Stimulated activated effector memory CD8-positive, alpha-beta T cell treated with anti-CD3 and anti-CD28 coated beads, Interleukin-12 subunit alpha, Interleukin-12 subunit beta, amount 100 ng/mL, for 72 hours (primary cell): ENCODE results near the gene TACC2.

Experiments
- ATAC-seq: fragments of 150-1000 bp; cut with Tn5 transposase; 2 replicates; pipeline ENCODE4 v1.10.0; 2021
- DNase-seq, 2 donors: peaks; one replicate each; pipeline ENCODE4 v3.0.0; 2021 to 2022; ENCODE audit warnings: low spot score in 2 of 2
- H3K27ac Mint-ChIP-seq: one replicate; pipeline ENCODE4 v1.8.0; 2022; ENCODE audit warnings: mild to moderate bottlenecking, mixed read lengths
- H3K36me3 Mint-ChIP-seq: one replicate; pipeline ENCODE4 v1.8.0; 2022; ENCODE audit warnings: mild to moderate bottlenecking, mixed read lengths
- H3K4me1 Mint-ChIP-seq: one replicate; pipeline ENCODE4 v1.8.0; 2022; ENCODE audit warnings: mixed read lengths
- H3K4me3 Mint-ChIP-seq: one replicate; pipeline ENCODE4 v1.8.0; 2022; ENCODE audit warnings: mild to moderate bottlenecking, mixed read lengths
- H3K9me3 Mint-ChIP-seq: one replicate; pipeline ENCODE4 v1.8.0; 2022; ENCODE audit warnings: mixed read lengths

Gene TACC2

DNA sequence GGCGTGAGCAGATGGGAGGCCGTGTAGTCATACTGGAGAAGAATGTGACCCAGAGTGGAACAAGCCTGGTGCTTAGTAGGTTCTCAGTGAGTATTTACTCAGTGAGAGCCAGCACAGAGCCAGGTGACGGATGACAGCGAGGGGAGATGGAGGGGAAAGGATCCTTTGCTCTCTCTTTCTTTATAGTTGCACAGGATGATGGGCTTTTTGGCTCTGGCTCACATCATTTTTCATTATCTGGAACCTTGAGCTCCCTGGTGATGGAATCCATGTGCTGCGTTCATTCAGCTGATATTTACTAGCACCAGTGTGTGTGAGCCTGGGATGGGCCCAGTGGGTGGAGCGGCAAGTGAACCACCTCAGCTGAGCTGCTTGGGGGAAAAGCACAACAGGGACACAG is 299.3 kb downstream of the TACC2 start:
- H3K4me1 Mint-ChIP-seq, result no peaks in the 10 kb centered on the region
- H3K4me3 Mint-ChIP-seq, result no peak overlapping the region
- no peak for DNase-seq
- H3K36me3 Mint-ChIP-seq, result no peaks in the 10 kb centered on the region
- H3K27ac Mint-ChIP-seq, result no peak overlapping the region
- H3K9me3 Mint-ChIP-seq, result no peaks in the 10 kb centered on the region
- ATAC-seq, result no peak

DNA sequence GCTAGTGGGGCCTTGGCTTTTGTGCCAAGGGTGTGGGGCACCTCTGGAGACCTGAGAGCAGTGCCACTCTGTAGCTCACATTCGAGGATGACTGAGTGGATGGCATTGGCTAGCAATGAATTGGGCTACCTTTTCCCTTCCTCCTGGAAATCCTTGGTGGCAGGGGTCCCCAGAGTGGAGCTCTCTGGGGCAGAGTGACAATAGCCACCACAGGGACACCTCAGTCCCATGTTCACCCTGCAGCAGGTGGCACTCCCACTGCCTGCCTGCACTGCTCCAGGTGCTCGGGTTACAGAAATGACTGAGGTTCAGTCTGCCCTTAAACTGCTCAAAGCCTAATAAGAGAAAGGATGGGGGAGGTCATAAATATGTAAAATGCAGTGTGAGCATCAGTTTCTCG is 300.0 kb downstream of the TACC2 start:
- DNase-seq (no peak), ATAC-seq (no peak)
- Mint-ChIP-seq H3K36me3 (no peaks in the 10 kb centered on the region), H3K4me1 (no peaks in the 10 kb centered on the region), H3K27ac (no peak overlapping the region), H3K9me3 (no peaks in the 10 kb centered on the region), H3K4me3 (no peak overlapping the region)

DNA sequence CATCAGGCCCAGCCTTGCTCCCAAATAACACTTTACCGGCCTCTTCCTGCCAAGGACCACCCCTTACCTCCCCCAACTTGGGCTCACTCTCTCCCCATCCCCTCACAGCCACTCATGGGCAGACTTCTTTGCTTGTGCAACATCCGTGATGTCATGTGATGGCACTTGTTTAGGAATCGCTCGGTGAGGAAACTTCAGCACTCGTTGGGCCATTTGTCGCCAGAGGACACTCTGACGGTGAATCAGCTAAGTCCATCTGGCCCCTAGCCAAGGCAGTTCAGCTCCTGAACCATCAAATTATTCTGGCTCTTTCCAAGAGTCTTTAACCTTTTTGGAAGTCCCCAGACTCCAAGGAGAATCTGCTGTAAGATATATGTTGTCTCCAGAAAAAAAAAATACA is 301.4 kb downstream of the TACC2 start:
- Mint-ChIP-seq H3K27ac (no peak overlapping the region), H3K9me3 (no peaks in the 10 kb centered on the region), H3K36me3 (no peaks in the 10 kb centered on the region), H3K4me3 (no peak overlapping the region), H3K4me1 (peaks cover 8% of the 10 kb centered on the region)
- ATAC-seq, result no peak
- no peak for DNase-seq

DNA sequence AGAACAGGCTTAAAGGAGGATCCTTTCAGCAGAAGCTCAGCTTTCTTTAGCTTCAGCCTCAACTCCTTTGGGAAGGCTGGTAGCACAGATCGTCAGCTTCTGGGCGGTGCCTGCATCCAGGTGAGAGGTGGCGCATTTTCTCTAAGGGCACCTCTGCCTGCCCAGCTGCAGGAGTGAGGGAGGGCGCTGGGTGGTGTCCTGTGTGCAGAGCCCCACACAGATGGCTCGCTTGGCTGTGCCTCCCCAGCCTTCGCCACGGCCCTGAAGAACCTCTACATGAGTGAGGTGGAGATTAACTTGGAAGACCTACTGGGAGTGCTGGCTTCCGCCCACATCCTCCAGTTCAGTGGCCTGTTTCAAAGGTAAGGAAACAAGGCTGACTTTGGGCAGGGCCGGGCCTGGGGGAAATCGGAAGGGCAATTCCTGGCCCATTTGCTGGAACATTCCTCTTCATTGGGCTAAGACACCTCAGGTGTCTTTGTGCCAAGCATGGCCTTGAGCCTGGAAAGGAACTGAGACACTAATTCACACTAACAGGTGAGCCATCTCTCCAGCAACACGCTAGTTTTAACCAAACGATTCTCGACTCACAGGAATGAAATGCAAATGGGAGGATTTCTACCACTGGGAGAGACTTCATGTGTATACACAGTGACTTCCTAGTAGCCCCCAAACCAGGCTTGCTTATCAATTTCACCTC is 302.0 kb downstream of the TACC2 start:
- Mint-ChIP-seq H3K4me1 (peaks cover 12% of the 10 kb centered on the region), H3K4me3 (no peak overlapping the region), H3K36me3 (no peaks in the 10 kb centered on the region), H3K27ac (no peak overlapping the region), H3K9me3 (no peaks in the 10 kb centered on the region)
- ATAC-seq (no peak), DNase-seq (no peak)

DNA sequence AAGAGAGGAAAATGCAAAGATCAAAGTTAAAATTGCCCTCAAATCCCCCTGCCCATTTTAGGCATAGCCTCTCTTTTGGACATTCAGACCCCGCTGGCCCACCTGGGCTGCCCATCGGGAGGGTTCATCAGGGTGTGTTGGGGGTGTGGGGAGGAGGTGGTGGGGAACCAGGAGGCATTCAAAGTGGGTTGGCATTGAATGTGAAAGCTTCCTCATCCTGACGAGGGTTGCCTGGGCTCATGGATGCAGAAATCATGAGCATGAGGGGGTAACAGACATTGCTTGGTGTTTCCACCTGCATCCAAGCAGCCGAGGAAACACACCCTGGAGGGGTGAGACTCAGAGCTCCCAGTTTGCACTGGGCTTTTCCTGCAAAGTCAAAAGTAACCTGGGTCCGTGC is 302.8 kb downstream of the TACC2 start:
- no peaks in the 10 kb centered on the region for H3K36me3 Mint-ChIP-seq
- no peak for ATAC-seq
- H3K9me3 Mint-ChIP-seq, result no peaks in the 10 kb centered on the region
- H3K27ac Mint-ChIP-seq, result no peak overlapping the region
- H3K4me1 Mint-ChIP-seq, result peaks cover 12% of the 10 kb centered on the region
- no peak for DNase-seq
- H3K4me3 Mint-ChIP-seq, result no peak overlapping the region

DNA sequence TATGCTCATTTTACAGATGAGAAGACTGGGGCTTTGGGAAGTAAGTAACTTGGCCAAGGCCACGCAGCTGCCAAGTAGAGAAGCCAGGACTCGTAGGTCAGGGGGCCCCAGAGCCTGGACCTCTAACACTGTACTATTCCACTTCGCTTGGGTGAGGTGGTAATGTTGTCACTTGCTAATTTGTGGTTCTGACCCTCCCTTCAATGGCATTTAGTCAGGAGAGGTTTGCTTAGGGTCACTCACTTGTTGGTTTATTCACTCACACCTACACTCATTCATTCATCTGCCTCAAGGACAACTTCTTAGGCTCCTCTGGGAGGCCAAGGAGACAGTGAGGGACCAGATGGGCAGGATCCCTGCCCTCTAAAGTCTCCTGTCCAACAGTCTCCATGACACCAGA is 303.4 kb downstream of the TACC2 start:
- H3K36me3 Mint-ChIP-seq, result no peaks in the 10 kb centered on the region
- H3K27ac Mint-ChIP-seq, result no peak overlapping the region
- H3K4me3 Mint-ChIP-seq, result no peak overlapping the region
- DNase-seq (no peak), ATAC-seq (no peak)
- no peaks in the 10 kb centered on the region for H3K9me3 Mint-ChIP-seq
- peaks cover 12% of the 10 kb centered on the region for H3K4me1 Mint-ChIP-seq

DNA sequence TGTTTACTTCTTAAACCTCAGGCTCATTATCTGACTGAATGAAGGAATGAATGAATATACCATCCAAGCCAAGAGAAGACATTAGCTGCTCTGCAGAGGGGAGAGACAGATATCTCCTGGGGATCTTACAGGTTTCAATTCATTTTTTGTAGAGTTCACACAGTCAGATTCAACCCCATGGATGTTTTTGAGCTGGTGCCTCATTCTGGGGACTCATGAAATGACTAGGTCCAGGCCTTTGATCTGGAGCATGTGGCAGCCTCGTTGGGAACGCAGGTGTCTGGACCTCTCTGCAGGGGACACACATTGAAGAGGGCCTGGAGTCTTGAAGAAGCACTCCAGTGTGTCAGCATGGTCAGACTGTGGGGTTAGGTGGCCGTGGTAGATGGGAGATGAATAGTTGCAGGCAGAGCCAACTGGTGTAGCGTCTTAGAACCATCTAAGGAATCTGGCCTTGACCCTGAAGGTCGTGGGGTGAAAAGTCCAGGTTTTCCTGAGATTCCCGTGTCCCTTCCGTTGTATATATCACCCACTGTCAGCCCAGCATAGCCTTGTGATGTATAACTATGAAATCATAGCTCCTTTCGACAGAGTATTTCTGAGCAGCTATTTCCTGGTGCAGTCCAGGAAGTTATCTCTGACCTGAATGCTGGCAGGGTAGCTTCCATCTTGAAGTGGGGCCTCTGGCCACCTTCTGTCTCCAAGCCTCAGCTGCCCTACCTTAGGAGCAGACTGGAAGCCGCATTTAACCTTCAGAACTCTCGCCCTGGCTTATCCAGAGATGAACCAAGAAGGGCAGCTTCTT is 304.4 kb downstream of the TACC2 start:
- Mint-ChIP-seq H3K4me1 (peaks cover 12% of the 10 kb centered on the region), H3K27ac (no peak overlapping the region), H3K9me3 (no peaks in the 10 kb centered on the region), H3K36me3 (no peaks in the 10 kb centered on the region), H3K4me3 (no peak overlapping the region)
- DNase-seq (no peak), ATAC-seq (no peak)

DNA sequence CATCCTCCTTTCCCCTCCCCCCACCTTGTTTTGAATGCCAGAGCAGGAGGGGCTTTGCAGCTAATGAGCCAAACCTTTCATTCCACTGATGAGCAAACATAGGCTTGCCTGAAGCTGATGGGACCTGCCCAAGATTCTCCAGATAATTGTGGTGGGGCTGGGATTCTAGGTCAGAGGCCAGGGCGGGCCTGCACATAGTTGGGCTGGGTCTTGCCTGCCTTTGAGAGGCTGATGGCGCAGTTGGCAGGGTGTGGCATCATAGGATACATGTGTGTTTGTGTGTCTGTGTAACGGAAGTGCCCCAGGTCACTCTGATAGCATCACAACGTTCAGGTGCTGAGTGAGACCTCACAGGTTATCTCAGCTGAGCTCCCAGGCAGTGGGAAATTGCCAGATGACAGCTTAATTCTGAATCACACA is 305.0 kb downstream of the TACC2 start:
- H3K4me3 Mint-ChIP-seq, result no peak overlapping the region
- H3K27ac Mint-ChIP-seq, result no peak overlapping the region
- no peaks in the 10 kb centered on the region for H3K9me3 Mint-ChIP-seq
- ATAC-seq (no peak), DNase-seq (no peak)
- peaks cover 17% of the 10 kb centered on the region for H3K4me1 Mint-ChIP-seq
- no peaks in the 10 kb centered on the region for H3K36me3 Mint-ChIP-seq

DNA sequence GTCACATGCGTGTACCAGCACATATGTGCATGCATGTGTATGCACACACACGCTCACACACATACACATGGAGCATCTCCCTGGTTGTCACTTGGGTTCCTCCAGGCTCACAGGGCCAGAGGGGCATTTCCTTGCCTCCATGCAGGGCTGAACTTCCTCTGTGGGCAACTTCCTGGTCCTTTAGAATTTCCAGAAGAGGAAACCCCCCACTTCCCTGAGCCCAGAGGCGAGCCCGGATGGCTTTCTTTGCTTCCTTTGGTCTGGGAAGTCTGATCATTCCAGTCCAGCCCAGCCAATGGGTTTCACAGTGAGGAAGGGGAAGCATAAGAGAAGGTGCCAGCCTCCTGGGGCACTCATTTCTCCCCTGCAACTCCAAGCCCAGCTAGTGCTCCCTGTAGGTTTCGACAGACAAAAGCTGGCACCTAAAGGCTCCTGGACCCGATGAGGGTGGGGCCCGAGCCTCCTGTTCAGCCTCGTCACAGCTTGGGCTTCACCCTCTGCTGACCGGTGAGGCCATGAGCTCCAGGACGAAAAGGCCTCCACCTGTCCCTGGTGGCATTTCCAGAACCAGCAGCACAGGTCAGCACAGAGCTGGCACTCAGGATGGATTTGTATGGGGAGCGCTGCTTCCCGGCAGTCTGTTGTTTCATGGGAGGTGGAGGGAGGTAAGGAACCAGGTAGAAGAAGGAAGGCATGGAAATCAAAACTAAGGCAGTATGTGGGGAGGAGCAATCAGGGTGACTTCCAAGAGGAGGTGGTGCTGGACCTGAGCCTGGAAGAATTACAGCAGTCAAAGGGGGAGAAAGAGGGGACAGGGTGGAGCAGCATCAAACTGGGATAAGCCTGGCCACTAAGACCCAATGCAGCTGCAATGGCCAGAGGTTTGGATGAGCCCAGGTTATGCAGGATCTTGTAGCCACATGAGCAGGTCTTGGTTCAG is 305.8 kb downstream of the TACC2 start:
- no peaks in the 10 kb centered on the region for H3K36me3 Mint-ChIP-seq
- H3K4me3 Mint-ChIP-seq, result no peak overlapping the region

DNA sequence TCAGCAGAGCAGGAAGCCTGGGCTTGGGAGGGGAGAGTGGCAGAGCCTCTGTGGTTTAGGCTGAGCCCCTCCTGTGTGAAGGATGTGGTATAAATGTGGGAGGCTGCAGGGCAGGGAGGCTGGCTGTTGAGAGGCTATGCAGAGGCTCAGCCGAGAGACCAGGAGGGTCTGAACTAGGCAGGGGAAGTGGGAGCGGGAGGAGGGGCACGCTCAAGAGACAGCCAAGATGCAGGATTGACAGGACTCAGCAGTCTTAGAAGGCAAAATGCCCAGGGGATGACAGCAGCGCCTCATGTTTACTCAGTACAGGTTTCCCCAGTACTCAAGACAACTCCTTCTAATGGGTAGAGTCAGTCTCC is 306.5 kb downstream of the TACC2 start:
- ATAC-seq, result no peak
- no peaks in the 10 kb centered on the region for H3K36me3 Mint-ChIP-seq
- no peaks in the 10 kb centered on the region for H3K9me3 Mint-ChIP-seq
- peaks cover 19% of the 10 kb centered on the region for H3K4me1 Mint-ChIP-seq
- H3K27ac Mint-ChIP-seq, result peak overlapping the region; percentile 55
- DNase-seq, result no peak
- no peak overlapping the region for H3K4me3 Mint-ChIP-seq

More for the DNA sequence above, 305.8 kb downstream of the TACC2 start:
- Mint-ChIP-seq H3K4me1 (peaks cover 19% of the 10 kb centered on the region), H3K27ac (peak overlapping the region; percentile 55), H3K9me3 (no peaks in the 10 kb centered on the region)
- DNase-seq (no peak), ATAC-seq (no peak)

DNA sequence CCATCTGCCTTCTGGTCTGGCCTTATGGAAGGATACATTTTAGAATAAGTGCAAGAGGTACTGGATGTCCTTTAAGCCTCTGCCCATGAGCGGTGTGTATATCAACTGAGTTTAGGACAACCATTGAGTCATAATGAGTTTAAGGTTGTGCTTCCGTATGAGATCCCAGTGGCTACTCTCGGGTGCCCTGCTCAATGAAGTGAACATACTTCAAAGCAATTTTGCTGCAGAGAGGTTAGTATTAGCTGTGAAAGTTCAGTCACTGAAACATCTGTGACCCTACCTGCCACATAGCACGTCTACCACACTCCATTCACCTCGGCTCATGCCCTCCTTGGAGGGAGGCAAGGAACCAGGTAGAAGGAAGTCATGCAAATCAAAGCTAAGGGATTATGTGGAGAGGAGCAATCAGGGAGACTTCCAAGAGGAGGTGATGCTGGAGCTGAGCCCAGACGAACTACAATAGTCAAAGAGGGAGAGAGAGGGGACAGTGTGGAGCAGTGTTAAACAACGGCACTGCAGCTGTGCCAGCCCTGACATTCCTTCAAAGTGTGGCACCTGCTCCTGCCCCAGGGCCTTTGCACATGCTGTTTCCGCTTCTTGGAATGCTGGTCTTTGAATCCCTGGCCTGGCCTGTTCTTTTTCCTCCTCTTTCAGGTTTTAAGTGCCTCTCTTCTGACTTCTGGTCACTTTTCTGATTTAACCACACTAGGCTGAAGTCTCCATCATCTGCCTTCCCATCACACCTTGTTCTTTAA is 307.6 kb downstream of the TACC2 start:
- no peaks in the 10 kb centered on the region for H3K9me3 Mint-ChIP-seq
- no peak overlapping the region for H3K4me3 Mint-ChIP-seq
- peaks cover 19% of the 10 kb centered on the region for H3K4me1 Mint-ChIP-seq
- no peaks in the 10 kb centered on the region for H3K36me3 Mint-ChIP-seq
- DNase-seq, result no peak
- no peak for ATAC-seq
- no peak overlapping the region for H3K27ac Mint-ChIP-seq

DNA sequence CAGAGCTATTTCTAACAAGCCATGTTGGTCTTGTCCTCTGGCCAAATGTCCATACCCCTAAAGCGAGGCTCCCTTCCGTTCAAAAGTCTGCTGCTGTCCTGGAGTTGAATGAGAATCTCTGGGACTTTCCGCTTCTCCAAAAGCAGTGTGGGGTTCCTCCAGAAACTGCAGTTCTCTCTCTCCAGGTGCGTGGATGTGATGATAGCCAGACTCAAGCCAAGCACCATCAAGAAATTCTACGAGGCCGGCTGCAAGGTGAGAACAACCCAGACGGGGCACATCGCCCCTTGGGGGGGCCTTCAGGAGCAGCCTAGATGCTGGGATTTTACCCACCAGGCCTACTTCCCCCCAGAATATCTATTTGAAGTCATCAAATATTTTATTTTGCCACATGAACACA is 308.6 kb downstream of the TACC2 start:
- Mint-ChIP-seq H3K27ac (no peak overlapping the region), H3K4me3 (no peak overlapping the region), H3K36me3 (no peaks in the 10 kb centered on the region), H3K4me1 (peaks cover 19% of the 10 kb centered on the region), H3K9me3 (no peaks in the 10 kb centered on the region)
- no peak for ATAC-seq
- no peak for DNase-seq

DNA sequence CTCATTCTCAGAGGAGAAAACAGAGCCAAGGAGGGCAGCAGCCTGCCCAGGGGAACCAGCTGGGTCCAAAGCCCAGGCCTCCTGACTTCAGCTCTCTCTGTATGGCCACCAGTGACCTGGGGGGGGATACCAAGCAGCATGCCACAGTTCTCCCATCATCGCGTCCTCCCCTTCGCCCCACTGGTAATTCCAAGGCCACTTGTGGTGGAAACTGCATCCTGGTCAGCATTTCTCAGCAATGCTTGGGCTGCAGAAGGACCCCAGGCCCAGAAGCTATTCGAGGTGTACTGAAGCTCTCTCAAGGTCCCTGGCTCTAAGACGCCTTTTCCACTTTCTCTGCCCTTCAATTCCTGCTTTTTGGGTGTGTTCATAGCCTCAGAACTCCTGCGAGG is 309.2 kb downstream of the TACC2 start:
- peak overlapping the region; percentile 11 for H3K27ac Mint-ChIP-seq

DNA sequence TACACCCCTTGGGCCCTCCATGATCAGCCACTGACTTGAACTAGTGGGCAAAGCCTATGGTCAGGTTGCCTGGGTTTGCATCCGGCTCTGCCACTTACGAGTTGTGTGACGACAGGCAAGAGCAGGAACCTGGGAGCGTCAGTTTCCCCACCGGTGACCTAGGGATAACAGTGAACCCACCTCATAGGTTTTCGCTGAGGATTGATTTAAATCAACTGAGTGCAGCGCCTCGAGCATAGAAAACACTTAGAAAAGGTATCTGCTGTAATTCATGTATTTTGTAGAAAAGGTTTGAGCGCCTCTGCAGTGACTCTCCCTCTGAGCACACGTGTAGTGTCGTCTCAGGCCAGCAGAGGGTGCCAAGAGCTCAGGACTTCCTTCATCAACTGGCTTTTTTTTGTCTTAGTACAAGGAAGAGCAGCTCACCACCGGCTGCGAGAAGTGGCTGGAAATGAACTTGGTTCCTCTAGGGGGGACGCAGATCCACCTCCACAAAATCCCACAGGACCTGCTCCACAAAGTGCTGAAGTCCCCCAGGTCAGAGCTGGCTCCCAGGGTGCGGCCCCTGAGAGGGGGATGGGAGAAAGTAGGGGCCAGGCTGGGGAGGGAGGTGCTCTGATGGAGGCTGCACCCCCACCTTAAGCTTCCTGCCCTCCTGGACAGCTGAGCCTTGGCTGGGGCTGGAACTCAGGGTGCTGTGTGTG is 309.8 kb downstream of the TACC2 start:
- Mint-ChIP-seq H3K4me1 (peaks cover 19% of the 10 kb centered on the region), H3K9me3 (no peaks in the 10 kb centered on the region), H3K27ac (peak overlapping the region; percentile 11), H3K36me3 (no peaks in the 10 kb centered on the region), H3K4me3 (peak overlapping the region; percentile 44)
- DNase-seq, result peak; percentile 42 to 78
- peak; percentile 77 for ATAC-seq

More for the DNA sequence above, 309.2 kb downstream of the TACC2 start:
- DNase-seq, result no peak
- no peaks in the 10 kb centered on the region for H3K36me3 Mint-ChIP-seq
- ATAC-seq, result no peak
- no peak overlapping the region for H3K4me3 Mint-ChIP-seq
- no peaks in the 10 kb centered on the region for H3K9me3 Mint-ChIP-seq
- peaks cover 19% of the 10 kb centered on the region for H3K4me1 Mint-ChIP-seq
